ENCODE data around the gene BARX1. TPM values are rescaled to one million over a fixed set of nuclear protein-coding genes. Genes with fewer than 3 reads are reported as not detected.

The BARX1 gene
- polyA plus RNA-seq, 1 donor from 2014 or later: not detected

DNA sequence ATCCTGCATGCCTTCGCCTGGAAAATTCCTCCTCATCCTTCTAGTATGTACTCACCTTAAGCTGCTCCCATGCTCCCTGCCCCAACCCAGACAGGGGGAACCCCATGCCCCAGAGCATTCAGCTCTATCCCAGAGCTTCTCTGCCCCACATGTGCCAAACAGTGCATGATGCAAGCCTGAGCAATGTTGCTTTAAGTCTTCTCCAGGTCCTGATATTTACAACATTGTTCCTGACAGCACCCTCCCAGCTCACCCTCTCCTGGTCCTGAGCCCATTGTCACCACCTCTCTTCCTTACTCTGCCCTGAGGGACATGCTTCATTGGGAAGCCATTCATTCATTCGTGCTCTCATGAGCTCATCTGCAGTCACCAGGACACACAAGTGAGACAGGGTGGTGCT lies 23.4 kb upstream of the BARX1 start:
- H3K27ac ChIP-seq (ENCODE audit: low read length): no peak overlapping the region
- no peak overlapping the region for H3K4me3 ChIP-seq (ENCODE audit: low read length)
- H2AFZ ChIP-seq (ENCODE audit: low read depth, low read length): no peak overlapping the region
- no peaks in the 10 kb centered on the region for H3F3A ChIP-seq (ENCODE audit: insufficient read depth, low read length, poor library complexity, severe bottlenecking)
- TF ChIP-seq MXI1 (conservative IDR thresholded peaks at IDR 0.05; ENCODE audit: poor library complexity, severe bottlenecking) (no peak), TAF1 (IDR thresholded peaks at IDR 0.05; ENCODE audit: low read depth) (no peak), RAD21 (conservative IDR thresholded peaks at IDR 0.05) (no peak), SMC3 (conservative IDR thresholded peaks at IDR 0.05; ENCODE audit: poor library complexity) (no peak), POLR2AphosphoS5 (IDR thresholded peaks at IDR 0.05) (no peak), EP300 (conservative IDR thresholded peaks at IDR 0.05; ENCODE audit: poor library complexity, severe bottlenecking) (no peak), EZH2 (IDR thresholded peaks at IDR 0.05; ENCODE audit: borderline replicate concordance, insufficient read depth, low read length, poor library complexity, severe bottlenecking) (no peak)
- TF ChIP-seq, protein P1, sequence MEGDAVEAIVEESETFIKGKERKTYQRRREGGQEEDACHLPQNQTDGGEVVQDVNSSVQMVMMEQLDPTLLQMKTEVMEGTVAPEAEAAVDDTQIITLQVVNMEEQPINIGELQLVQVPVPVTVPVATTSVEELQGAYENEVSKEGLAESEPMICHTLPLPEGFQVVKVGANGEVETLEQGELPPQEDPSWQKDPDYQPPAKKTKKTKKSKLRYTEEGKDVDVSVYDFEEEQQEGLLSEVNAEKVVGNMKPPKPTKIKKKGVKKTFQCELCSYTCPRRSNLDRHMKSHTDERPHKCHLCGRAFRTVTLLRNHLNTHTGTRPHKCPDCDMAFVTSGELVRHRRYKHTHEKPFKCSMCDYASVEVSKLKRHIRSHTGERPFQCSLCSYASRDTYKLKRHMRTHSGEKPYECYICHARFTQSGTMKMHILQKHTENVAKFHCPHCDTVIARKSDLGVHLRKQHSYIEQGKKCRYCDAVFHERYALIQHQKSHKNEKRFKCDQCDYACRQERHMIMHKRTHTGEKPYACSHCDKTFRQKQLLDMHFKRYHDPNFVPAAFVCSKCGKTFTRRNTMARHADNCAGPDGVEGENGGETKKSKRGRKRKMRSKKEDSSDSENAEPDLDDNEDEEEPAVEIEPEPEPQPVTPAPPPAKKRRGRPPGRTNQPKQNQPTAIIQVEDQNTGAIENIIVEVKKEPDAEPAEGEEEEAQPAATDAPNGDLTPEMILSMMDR (IDR thresholded peaks at IDR 0.05; ENCODE audit: poor library complexity, severe bottlenecking): no peak
- TF ChIP-seq, protein P2, sequence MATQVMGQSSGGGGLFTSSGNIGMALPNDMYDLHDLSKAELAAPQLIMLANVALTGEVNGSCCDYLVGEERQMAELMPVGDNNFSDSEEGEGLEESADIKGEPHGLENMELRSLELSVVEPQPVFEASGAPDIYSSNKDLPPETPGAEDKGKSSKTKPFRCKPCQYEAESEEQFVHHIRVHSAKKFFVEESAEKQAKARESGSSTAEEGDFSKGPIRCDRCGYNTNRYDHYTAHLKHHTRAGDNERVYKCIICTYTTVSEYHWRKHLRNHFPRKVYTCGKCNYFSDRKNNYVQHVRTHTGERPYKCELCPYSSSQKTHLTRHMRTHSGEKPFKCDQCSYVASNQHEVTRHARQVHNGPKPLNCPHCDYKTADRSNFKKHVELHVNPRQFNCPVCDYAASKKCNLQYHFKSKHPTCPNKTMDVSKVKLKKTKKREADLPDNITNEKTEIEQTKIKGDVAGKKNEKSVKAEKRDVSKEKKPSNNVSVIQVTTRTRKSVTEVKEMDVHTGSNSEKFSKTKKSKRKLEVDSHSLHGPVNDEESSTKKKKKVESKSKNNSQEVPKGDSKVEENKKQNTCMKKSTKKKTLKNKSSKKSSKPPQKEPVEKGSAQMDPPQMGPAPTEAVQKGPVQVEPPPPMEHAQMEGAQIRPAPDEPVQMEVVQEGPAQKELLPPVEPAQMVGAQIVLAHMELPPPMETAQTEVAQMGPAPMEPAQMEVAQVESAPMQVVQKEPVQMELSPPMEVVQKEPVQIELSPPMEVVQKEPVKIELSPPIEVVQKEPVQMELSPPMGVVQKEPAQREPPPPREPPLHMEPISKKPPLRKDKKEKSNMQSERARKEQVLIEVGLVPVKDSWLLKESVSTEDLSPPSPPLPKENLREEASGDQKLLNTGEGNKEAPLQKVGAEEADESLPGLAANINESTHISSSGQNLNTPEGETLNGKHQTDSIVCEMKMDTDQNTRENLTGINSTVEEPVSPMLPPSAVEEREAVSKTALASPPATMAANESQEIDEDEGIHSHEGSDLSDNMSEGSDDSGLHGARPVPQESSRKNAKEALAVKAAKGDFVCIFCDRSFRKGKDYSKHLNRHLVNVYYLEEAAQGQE (IDR thresholded peaks at IDR 0.05; ENCODE audit: borderline replicate concordance): no peak
- H3K4me2 ChIP-seq (ENCODE audit: low read length): no peak overlapping the region
- H3K79me2 ChIP-seq (replicated peaks; ENCODE audit: insufficient read depth, low read length): no peaks in the 10 kb centered on the region
- H3K9me2 ChIP-seq (ENCODE audit: insufficient read depth, low read length): no peaks in the 10 kb centered on the region
- H3K36me3 ChIP-seq (ENCODE audit: insufficient read depth, low read length): no peaks in the 10 kb centered on the region
- no peaks in the 10 kb centered on the region for H3K27me3 ChIP-seq (ENCODE audit: insufficient read depth, low read depth, low read length)
- no peaks in the 10 kb centered on the region for H4K20me1 ChIP-seq (ENCODE audit: insufficient read depth)
- H3K9me3 ChIP-seq (ENCODE audit: low read length): no peaks in the 10 kb centered on the region
- no peak overlapping the region for H3K9ac ChIP-seq (ENCODE audit: low read length)

DNA sequence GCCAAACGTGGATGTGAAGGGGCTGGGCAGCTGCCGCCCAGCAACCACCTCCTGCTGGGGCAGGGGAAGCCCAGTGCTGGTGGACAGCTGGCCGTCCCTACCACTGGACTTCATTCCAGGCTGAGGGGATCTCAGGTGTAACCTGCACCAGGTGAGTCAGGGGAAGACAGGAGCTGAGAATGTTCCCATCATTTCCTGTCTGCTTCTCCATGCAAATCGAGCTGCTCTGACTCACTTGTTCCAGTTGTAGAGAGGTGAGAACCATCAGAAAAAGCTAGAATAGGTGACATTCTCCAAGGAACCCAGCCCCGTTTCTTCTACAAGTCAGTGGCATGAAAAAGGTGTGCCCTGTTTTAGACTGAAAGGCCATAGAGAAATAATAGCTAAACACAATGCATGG lies 21.8 kb upstream of the BARX1 start:
- H3K36me3 ChIP-seq (ENCODE audit: insufficient read depth, low read length): no peaks in the 10 kb centered on the region
- no peaks in the 10 kb centered on the region for H3K79me2 ChIP-seq (replicated peaks; ENCODE audit: insufficient read depth, low read length)
- H3K4me2 ChIP-seq (ENCODE audit: low read length): no peak overlapping the region
- H3K9me2 ChIP-seq (ENCODE audit: insufficient read depth, low read length): no peaks in the 10 kb centered on the region
- no peaks in the 10 kb centered on the region for H3K27me3 ChIP-seq (ENCODE audit: insufficient read depth, low read depth, low read length)
- no peaks in the 10 kb centered on the region for H3K9me3 ChIP-seq (ENCODE audit: low read length)
- no peak overlapping the region for H2AFZ ChIP-seq (ENCODE audit: low read depth, low read length)
- no peaks in the 10 kb centered on the region for H3F3A ChIP-seq (ENCODE audit: insufficient read depth, low read length, poor library complexity, severe bottlenecking)
- H3K4me3 ChIP-seq (ENCODE audit: low read length): no peak overlapping the region
- H3K9ac ChIP-seq (ENCODE audit: low read length): no peak overlapping the region
- H4K20me1 ChIP-seq (ENCODE audit: insufficient read depth): no peaks in the 10 kb centered on the region
- TF ChIP-seq, protein P1 (IDR thresholded peaks at IDR 0.05; ENCODE audit: poor library complexity, severe bottlenecking): no peak
- TF ChIP-seq SMC3 (conservative IDR thresholded peaks at IDR 0.05; ENCODE audit: poor library complexity) (no peak), POLR2AphosphoS5 (IDR thresholded peaks at IDR 0.05) (no peak), RAD21 (conservative IDR thresholded peaks at IDR 0.05) (no peak), EP300 (conservative IDR thresholded peaks at IDR 0.05; ENCODE audit: poor library complexity, severe bottlenecking) (no peak), TAF1 (IDR thresholded peaks at IDR 0.05; ENCODE audit: low read depth) (no peak)
- TF ChIP-seq, protein P2 (IDR thresholded peaks at IDR 0.05; ENCODE audit: borderline replicate concordance): no peak
- no peak overlapping the region for H3K27ac ChIP-seq (ENCODE audit: low read length)

All from neural cell (in vitro differentiated cells).